HS-27A (cell line): ENCODE data around the gene LIMS1.
"Not testable (repeated sequence)": the region's sequence is repeated elsewhere in the genome, so short reads cannot be mapped to it uniquely, and the experiment has no call there.

Experiments used
- DNase-seq: peaks from one replicate; pipeline ENCODE4 v3.0.0-alpha.2; 2012; ENCODE audit warnings: low read depth, missing footprints

LIMS1 gene

DNA sequence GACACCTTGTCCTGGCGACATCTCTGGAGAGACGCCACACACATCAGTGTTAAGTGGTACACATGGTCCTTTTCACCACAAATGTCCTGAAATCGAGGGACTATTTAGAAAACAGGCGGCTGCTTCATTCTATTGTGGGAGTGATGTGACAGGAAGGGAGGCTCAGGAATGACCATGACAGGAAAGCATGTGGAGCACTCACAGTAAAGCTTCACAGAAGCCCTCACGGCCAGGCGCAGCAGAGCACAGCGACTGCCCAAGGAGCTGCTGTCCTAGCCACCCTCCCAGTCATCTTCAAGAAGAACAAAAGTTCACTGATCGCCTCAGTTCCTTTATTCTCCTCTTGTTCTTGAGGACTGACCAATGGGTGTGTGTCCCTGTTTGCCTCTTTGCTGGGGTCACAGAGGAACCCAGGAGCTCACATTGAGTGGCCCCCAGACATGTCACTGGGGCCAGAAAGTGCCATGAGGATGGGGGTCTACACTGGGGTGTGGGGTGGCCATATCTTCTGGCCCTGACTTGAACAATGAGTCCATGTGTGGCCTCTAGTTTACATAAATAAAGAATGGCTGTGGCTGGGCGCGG is 100.4 kb downstream of the LIMS1 start:
- DNase-seq: no peak

DNA sequence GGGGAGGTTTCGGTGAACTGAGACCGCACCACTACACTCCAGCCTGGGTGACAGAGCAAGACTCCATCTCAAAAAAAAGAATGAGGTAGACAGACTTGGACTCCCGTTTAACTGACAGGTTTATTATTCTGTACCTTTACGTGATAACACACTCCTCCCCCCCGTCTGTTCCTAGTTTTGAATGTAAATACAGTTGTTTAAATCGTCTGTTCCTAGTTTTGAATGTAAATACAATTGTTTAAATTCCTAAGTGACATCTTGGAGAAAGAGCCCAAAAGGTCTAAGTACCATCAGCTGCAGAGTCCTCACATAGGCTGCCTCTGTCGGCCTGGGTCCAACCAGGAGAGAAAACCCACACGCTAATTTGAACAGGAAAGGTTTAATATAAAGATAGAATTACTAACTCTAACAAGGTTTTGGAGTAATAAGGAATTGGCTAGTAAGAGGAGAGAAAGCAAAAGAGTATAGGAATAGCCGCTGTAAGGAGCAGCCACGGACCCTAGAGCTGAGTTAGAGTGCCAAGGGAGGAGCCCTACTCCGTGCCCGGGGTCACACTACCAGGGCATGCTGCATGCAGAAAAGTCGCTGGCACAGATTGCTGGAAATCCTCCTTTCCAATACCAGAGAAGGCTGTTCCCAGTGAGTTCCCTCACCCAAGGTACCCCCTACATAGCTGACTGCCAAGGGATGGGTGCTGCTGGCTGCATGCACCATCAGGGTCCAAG is 101.5 kb downstream of the LIMS1 start:
- no peak for DNase-seq

DNA sequence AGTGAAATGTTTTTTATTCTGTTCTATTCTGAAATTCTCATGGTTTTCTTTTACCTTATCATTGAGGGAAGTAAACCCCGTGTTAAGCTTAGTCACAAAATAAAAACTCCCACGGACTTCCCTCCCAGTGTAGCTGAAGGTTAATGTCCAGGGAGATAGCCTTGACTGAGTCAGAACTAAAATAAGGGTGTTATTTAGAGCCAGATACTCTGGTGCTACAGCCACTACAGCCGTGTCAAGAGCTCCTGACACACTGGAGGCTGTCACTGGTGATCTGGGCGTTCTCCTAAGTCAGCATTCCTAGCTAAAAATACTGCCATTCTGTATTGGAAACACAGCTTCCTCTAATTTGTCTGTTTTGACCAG is 103.0 kb downstream of the LIMS1 start:
- DNase-seq: no peak

DNA sequence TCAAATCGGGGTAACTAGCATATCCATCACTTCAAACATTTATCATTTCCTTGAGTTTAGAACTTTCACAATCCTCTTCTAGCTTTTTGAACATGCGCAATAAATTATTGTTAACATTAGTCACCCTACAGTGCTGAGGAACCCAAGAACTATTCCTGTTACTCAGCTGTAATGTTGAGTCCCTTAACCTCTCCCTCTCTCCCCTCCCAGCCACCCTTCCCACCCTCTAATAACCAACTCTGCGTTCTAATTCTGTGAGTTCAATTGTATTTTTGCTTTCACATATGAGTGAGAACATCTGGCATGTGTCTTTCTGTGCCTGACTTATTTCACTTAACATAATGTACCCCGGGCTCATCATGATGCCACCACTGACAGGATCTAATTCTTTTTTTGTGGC is 106.5 kb downstream of the LIMS1 start:
- peak; percentile 74 for DNase-seq

DNA sequence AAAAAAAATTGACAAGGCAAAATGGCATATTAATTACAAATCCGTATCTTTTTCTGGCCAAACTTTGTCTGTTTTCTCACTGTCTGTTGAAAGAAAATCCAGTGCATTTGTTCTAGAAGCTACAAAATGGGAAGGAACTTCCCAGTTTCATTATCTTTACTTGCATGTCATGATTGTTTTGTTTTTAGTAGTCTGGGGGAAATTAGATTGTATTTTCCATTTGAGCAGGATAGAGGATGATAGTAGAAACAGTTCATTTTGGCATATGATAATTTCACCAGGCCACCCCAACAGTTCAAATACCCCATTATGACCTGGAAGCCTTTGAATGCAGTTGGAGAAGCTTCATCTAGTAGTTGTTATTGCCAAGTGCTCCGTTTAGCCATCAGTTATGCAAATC is 107.5 kb downstream of the LIMS1 start:
- no peak for DNase-seq

DNA sequence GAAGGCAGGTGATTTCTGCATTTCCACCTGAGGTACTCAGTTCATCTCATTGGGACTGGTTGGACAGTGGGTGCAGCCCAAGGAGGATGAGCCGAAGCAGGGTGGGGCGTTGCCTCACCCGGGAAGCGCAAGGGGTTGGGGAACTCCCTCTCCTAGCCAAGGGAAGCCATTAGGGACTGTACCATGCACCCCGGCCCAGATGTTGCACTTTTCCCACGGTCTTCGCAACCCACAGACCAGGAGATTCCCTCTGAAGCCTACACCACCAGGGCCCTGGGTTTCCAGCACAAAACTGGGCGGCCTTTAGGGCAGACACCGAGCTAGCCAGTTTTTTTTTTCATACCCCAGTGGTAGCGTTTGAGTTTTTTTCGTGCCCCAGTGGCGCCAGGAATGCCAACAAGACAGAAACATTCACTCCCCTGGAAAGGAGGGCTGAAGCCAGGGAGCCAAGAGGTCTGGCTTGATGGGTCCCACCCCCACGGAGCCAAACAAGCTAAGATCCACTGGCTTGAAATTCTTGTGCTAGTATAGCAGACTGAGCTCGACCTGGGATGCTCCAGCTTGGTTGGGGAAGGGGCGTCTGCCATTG is 109.1 kb downstream of the LIMS1 start:
- no peak for DNase-seq

DNA sequence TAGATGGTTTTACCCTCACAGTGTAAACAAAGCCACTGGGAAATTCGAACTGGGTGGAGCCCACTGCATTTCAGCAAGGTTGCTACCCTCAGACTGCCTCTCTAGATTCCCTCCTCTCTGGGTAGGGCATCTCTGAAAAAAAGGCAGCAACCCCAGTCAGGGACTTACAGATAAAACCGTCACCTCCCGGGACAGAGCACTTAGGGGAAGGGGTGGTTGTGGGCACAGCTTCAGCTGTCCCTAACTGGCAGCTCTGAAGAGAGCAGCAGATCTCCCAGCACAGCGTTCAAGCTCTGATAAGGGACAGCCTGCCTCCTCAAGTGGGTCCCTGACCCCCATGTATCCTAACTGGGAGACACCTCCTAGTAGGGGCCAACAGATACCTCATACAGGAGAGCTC is 109.6 kb downstream of the LIMS1 start:
- not testable (repeated sequence) for DNase-seq

DNA sequence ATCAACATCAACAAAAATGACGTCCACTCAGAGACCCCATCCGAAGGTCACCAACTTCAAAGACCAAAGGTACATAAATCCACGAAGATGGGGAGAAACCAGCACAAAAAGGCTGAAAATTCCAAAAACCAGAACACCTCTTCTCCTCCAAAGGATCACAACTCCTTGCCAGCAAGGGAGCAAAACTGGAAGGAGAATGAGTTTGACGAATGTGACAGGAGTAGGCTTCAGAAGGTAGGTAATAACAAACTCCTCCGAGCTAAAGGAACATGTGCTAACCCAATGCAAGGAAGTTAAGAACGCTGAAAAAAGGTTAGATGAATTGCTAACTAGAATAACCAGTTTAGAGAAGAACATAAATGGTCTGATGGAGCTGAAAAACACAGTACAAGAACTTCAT is 110.2 kb downstream of the LIMS1 start:
- not testable (repeated sequence) for DNase-seq

DNA sequence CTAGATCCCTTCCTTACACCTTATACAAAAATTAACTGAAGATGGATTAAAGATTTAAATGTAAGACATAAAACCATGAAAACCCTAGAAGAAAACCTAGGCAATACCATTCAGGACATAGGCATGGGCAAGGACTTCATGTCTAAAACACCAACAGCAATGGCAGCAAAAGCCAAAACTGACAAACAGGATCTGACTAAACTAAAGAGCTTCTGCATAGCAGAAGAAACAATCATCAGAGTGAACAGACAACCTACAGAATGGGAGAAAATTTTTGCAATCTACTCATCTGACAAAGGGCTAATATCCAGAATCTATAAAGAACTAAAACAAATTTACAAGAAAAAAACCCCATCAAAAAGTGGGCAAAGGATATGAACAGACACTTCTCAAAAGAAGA is 114.5 kb downstream of the LIMS1 start:
- DNase-seq: not testable (repeated sequence)

DNA sequence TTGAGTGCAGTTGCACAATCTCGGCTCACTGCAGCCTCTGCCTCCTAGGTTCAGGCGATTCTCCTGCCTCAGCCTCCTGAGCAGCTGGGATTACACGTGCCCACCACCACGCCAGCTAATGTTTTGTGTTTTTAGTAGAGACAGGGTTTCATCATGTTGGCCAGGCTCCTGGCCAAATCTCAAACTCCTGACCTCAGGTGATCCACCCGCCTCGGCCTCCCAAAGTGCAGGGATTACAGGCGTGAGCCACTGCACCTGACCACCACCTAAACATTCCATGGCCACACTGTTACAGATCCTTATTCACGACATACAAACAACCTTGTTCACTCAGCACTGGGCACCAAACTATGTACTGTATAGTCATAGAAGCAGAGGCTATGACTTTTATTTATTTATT is 116.2 kb downstream of the LIMS1 start:
- DNase-seq: not testable (repeated sequence)

DNA sequence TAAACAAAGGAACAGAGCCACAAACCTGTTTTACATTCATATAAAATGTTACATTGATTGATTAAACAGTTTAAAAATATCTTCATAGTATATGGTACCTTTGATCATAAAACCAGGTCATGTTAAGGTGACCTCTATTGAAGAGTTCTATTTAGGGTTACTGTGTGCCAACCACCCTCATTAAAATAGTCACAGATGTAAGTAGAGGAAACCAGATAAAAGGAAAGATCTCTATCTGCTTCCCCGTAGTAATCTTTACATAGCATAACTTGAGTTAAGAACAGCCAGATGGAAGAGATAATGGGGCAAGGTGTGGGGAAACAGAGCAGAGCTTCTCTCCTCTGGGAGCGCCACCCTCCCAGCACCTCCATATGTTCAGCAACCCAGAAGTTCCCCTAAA is 117.2 kb downstream of the LIMS1 start:
- not testable (repeated sequence) for DNase-seq

DNA sequence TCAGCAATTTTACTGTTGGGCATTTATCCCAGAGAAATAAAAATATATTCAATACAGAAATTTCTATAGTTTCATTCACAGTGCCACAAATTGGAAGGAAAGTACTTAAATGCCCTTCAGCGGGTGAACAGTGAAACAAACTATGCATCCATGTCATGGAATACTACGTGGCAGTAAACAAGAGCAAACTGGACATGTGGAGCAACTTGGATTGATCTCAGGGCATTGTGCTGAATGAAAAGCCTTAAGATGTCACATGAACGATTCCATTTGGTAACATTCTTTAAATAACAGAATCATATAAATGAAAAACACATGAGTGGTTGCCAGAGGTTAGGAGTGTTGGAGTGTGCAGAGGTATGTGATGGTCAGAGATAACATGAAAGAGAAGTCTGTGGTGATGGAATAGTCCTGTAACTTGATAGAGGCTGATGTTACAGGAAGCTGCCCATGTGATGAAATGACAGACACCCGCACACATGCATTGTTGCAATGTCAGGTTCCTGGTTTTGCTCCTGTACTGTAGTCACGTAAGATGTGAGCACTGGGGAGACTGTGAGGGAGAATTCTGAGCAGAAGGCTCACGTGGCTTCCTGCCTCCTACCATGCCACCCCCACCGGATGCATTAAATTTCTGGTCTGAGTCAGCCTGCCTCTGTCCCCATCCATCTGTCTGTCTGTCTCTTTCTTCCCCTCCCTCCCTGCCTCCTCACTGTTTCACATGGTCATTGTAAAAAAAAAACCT is 118.1 kb downstream of the LIMS1 start:
- DNase-seq: peak; percentile 67

DNA sequence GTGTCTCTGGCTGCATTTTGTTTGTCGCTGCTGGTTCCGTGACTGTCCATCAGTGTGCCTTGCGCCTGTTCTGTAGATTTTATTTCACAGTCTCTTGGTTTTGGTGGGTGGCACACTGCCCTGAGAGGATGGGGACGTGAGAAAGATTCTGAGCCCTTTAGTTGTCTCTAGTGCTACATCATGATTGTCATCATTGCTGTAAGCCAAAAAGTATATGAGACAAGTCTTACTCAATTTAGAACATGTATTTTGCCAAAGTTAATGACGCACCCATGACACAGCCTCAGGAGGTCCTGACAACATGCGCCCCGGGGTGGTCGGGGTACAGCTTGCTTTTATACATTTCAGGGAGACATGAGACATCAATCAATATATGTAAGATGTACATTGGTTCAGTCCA is 119.2 kb downstream of the LIMS1 start:
- DNase-seq: not testable (repeated sequence)

DNA sequence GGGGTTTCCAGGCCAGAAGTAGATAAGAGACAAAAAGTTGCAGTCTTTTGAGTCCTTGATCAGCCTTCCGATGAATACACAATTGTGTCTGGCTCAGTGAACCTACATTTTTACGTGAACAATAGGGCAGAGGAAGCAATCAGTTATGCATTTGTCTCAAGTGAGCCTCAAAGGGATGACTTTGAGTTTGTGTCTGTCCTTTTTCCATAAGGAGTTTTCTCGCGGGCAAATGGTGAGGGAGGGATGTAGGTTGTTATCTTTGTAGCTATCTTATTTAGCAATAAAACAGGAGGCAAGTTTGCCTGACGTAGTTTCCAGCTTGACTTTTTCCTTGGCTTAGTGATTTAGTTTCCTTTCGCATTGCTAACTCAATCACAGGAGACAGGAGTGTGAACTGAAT is 119.6 kb downstream of the LIMS1 start:
- not testable (repeated sequence) for DNase-seq

DNA sequence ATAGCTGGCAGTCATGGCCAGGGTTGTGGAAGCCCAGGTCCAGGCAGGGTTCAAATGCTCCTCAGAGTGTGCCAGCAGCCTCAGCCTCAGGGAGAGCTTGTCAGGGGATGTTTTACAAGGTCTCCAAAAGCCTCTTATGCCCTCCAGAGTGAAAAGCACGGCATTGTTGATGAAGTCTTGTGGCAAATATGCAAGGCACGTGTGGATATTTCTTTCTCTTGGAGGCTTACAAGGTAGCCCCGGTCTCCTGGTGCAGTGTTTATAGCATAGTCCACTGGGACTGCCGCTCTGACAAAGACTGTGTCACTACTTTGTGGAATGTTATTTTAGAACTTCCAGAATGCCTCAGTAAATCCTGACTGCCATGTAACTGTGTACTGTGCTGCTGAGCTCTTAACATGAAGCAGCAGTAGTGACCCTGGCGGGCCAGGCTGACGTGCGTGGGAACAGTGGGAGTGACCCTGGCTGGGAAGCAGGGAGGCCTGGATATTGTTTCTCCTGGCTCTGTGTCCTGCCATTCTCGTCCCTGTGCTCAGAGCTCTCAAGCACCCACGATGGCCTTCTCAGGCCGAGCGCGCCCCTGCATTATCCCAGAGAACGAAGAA is 120.4 kb downstream of the LIMS1 start:
- DNase-seq: peak; percentile 54

DNA sequence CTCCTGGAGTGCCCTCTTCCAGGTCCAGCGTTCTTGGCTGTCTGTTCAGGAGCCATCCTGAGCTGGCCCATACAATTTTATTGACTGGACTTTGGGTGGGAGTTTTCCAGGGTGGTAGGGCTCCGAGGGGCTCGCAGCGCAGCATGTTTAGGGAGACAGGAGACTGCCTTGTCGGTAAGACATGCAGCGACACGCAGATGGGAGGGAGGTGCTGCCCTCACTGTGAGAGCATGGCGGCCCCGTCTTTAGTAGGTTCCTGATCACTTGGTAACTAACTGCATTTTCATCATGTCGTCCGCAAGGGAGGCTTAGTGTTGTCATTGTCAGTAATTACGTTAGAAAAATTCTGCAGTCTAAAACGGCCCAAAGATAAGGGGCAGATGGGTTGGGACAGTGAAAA is 121.0 kb downstream of the LIMS1 start:
- DNase-seq: not testable (repeated sequence)

DNA sequence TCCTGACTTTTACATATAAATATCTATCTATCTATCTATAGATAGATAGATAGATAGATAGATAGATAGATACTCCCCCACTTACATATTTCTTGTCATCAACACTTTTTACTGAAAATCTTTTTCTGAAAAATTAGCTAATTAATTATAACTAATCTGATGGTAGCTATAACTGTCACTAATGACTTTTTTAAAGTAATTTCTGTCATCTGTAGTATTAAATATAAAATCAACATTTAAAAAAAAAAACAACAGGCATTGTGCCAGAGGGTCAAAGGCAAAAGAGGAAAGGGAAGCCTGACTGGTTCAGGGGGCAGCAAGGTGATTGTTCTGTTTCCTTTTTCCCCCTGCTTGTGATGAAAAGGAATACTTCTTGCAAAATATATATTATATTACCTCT is 122.0 kb downstream of the LIMS1 start:
- not testable (repeated sequence) for DNase-seq

DNA sequence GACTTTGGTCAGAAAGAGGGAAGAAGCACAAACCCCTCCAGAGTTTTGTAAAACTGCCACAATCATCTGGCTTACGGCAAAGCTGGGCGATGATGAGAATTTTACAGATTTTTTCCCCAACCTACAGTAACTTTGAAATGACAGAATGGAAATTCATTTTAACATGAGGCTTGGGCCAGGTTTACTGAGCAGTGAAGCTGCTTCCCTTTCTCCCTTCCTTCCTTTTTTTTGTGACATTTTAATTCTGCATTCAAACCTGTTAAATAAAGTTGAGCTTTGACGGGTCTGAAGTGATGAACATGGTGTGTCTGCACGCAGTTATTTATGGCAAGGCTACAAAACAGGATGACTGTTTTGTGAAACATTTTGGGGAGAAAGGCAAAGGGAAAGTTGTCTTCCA is 123.2 kb downstream of the LIMS1 start:
- DNase-seq: not testable (repeated sequence)

DNA sequence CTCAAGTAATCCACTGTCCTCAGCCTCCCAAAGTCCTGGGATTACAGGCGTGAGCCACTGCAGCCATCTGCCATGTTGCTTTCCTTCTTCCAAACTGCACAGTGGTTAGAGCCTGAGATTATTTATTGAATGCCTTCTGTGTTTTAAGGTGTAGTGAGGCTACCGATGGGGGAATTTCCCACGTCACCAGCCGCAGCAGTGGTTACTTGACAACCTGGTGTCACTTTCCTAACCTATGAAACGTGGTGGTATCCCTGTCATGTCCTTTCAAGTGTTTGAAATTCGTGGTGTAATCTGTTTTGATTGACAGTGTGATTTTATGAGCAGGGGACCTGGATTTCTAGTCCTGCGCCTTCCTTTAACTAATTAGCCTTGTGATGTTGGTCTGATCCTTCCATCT is 124.3 kb downstream of the LIMS1 start:
- not testable (repeated sequence) for DNase-seq

DNA sequence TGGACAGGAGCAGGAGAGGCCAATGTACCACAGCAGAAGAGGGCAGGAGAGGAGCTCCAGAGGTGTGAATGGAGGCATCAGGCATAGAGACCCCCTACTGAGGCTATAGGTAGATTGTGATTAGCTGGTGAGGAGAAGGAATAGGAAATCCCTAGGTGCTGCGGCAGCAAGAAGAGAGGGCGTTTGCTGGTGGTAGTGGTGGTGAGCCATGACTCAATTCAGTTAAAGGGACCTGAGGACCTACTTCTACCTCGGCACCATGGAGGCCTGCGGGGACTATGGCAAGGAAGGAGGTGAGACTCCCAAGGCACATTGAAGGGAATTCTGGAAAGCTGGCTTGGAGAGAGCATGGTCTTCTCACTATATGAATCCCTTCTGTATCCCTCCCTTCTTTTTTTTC is 127.2 kb downstream of the LIMS1 start:
- not testable (repeated sequence) for DNase-seq

DNA sequence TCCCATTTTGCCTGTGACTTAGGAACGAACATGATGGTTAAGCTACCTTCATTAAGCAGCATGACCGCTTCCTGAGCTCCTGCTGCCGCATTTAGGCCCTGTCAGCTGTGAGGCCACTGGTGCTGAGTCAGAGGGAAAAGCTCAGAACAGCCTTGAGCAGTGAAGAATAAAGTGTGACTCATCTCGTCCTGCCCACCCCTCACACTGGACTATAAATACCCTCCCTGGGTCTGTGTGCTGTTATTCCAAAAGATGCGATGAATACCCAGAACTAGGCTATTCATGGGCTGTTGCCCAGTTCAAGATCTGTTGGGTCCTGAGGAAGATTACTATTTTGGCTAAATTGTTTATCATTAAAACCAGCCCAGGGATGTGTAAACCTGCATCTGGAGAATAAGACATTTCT is 127.9 kb downstream of the LIMS1 start:
- DNase-seq: peak; percentile 43

DNA sequence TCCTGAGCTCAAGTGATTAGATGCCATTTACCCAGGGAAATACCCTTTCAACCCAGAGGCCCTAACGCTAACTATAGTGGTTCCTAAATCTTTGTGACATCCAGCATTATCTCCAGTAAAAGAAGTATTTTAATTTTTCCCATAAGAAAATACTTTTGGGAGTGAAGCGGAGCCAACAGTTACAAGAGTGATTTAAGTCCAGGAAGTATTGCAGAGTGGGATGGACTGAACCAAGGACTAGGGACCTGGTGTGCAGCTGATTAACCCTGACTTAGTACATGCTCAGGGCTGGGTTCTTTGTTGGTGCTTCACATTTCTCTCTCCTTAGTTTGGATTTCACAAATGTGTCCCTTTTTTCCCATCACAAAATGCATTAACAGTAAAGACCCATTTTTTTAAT is 129.1 kb downstream of the LIMS1 start:
- DNase-seq: not testable (repeated sequence)
